Activated gamma-delta T cell (primary cell): Measurements from ENCODE around the gene RPS6KA3.
"Not testable (repeated sequence)": the region's sequence is repeated elsewhere in the genome, so short reads cannot be mapped to it uniquely, and the experiment has no call there.

Source experiments
- DNase-seq: peaks from one replicate; lab custom pipeline; 2025; lab: John Stamatoyannopoulos, UW

The RPS6KA3 gene

GRCh38 chrX:20144491-20144890 is 122.2 kb downstream of the RPS6KA3 start:
- no peak for DNase-seq

GRCh38 chrX:20143561-20143960 is 123.1 kb downstream of the RPS6KA3 start:
- no peak for DNase-seq

GRCh38 chrX:20143111-20143510 is 123.6 kb downstream of the RPS6KA3 start:
- no peak for DNase-seq

- peak; percentile 93 for DNase-seq
These were observed 125.2 kb downstream of the RPS6KA3 start, which contains the start of gene EIF1AX for GRCh38 chrX:20141281-20142220. EIF1AX (minus strand) TSS chrX:20141838; CDS start chrX:20141640, 198 bp downstream.

GRCh38 chrX:20140420-20140819 is 126.3 kb downstream of the RPS6KA3 start:
- no peak for DNase-seq

GRCh38 chrX:20139966-20140365 is 126.7 kb downstream of the RPS6KA3 start:
- no peak for DNase-seq

GRCh38 chrX:20135944-20136343 is 130.8 kb downstream of the RPS6KA3 start:
- no peak for DNase-seq

GRCh38 chrX:20132666-20133065 is 134.0 kb downstream of the RPS6KA3 start:
- no peak for DNase-seq

- no peak for DNase-seq
These were observed 136.4 kb downstream of the RPS6KA3 start for GRCh38 chrX:20130357-20130756.

GRCh38 chrX:20129547-20129946 is 137.2 kb downstream of the RPS6KA3 start:
- DNase-seq = no peak

- DNase-seq = no peak
These were observed 138.0 kb downstream of the RPS6KA3 start for GRCh38 chrX:20128670-20129069.

GRCh38 chrX:20127440-20127839 is 139.3 kb downstream of the RPS6KA3 start:
- not testable (repeated sequence) for DNase-seq

GRCh38 chrX:20126833-20127232 is 139.9 kb downstream of the RPS6KA3 start:
- not testable (repeated sequence) for DNase-seq

- no peak for DNase-seq
These were observed 141.7 kb downstream of the RPS6KA3 start for GRCh38 chrX:20124964-20125363.

- no peak for DNase-seq
These were observed 148.5 kb downstream of the RPS6KA3 start for GRCh38 chrX:20118065-20118824.

GRCh38 chrX:20116577-20117240 is 150.0 kb downstream of the RPS6KA3 start, which contains the start of gene MAP7D2:
MAP7D2 (minus strand) TSS chrX:20116907; CDS start chrX:20116879, 28 bp downstream.
- no peak for DNase-seq

GRCh38 chrX:20116087-20116576 is 150.6 kb downstream of the RPS6KA3 start:
- no peak for DNase-seq

GRCh38 chrX:20112022-20112774 is 154.5 kb downstream of the RPS6KA3 start:
- no peak for DNase-seq

- DNase-seq = no peak
These were observed 155.4 kb downstream of the RPS6KA3 start for GRCh38 chrX:20111271-20111670.

GRCh38 chrX:20101934-20102581 is 164.7 kb downstream of the RPS6KA3 start:
- no peak for DNase-seq
